NCI-H2227 treated with DMSO at 0.1 percent for 48 hours (cell line): ENCODE data around the gene ARHGAP26.

Experiments
- DNase-seq: peaks from one replicate; lab custom pipeline; 2025; lab: John Stamatoyannopoulos, UW

ARHGAP26 gene

DNA sequence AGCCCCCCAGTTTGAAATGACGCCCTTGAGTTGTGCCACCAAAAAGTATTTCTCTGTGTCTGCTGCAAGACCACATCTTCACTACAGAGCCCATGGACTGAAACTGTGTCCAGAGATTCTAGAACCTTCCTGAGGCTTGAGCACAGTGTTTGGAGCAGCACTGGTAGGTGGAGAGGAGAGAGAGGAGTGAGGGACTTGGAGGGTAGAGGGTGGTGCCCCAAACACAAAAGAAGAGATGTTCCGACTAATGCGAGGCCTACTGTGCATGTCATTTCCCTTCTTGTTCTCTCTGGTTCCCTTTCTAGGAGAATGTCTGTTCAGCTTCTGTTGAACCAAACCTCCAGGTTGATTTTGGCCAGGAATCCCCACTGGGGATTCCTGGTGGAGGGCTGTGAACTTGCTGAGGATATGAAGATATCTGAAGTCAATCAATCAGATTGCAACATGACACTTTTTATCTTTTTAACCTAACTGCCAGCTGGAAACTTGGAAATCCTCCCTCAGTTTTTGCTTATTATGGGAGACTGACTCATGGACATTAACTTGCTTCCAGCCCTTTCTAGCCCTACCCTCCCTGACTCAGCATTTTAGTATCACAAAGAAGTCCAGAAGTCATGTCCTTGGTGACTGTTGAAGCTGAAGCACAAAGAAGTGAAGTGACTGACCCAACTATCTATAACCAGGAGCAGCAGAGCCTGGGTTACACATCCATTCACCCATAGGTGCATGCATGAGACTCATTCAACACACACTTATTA lies 478.8 kb downstream of the ARHGAP26 start:
- no peak for DNase-seq

DNA sequence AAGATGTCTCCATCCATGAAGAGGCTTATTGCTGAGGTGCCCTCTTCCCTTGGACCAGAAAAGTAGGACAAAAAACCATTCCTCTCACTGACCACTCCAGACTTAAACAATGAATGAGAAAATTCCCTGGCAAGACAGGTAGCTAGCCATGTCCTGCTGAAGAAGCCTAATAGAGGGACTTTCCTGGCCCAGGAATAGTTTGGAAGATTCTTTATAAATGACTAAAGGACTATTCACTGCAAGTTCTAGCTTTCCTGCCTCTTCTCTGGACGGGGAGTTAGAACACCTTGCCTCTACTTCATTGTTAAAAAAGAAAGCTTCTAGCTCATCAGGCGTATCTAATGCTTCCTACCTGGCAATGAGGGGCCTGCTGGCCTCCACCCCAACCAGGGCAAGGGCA lies 479.7 kb downstream of the ARHGAP26 start:
- DNase-seq = no peak

DNA sequence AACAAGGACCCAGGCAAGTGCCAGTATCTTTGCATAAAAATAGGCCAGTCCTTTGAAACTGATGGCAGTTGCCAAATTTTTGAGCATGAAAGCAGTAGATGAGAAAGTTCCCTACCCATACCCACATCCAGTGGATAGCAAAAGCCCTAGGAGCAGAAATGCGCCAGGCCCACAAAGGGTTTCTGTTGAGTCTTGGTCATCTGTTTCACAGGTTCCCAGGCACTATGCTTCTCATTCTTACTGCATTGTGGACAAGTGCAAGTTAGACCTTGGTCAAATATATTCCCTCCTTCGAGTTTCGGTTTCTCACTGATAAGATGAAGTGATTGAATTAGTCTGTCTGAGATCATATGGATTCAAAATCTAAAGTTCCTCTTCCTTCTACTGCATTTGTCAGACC lies 481.0 kb downstream of the ARHGAP26 start:
- DNase-seq = no peak

DNA sequence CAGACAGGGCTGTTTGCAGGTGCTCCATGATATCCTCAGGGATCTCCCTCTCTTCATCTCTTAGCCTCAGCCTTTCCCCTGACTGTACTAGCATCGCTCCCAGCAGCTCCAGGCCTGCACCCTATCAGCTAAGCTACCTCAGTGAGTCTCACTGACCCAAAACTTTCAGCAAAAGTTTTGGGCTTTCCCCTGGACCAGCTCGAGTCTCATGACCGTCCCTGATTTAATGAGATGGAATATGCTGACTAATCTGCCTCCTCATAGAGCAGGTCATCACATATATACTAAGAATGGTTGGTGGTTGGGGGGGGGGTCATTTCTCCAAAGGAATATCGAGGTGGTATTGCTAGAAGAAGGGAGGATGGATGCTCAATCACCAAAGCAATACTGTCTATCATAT lies 481.8 kb downstream of the ARHGAP26 start:
- no peak for DNase-seq

DNA sequence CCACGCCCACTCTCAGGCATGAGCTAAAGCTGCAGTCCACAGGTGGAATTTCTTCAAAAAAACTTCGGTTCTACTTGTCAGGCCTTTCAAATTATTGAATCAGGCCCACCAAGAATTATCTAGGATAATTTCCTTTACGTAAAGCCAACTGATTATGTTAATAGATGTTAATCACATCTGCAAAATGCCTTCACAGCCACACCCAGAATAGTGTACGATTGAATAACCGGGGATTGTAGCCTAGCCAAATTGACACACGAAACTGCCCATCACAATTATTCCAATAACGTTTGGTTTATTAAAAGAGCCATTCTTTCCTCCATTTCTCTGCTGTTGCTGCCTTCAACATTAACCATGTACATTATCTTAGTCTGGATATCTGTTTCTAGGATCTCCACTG lies 484.6 kb downstream of the ARHGAP26 start:
- no peak for DNase-seq

DNA sequence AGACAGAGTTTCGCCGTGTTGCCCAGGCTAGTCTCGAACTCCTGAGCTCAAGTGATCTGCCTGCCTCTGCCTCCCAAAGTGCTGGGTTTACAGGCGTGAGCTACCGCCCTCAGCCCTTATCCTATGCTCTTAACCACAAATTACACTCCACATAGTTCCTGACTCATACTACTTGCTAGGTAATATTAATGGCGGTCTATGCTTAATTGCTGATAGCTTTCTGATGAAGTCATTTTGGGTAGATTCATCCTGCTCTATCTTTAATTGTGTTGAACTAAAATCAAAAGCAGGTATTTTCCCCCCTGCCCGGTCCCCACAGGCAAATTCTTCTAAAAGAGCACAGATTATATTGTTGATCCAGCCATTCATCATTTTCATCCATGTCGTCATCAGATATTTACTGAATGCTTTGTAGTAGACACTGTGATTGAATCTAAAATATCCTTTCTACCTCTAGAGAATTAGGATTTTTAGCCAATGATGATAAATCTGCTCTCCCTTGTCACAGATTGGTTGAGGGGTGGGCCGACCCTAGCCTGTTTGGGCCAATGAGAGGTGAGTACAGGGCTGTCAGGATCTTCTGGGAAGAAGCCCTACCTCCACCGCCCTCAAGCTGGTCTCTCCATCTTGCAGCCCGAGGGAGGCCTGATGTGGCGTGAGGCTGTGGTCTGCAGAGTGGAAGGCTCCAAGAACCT lies 488.5 kb downstream of the ARHGAP26 start:
- DNase-seq = no peak

DNA sequence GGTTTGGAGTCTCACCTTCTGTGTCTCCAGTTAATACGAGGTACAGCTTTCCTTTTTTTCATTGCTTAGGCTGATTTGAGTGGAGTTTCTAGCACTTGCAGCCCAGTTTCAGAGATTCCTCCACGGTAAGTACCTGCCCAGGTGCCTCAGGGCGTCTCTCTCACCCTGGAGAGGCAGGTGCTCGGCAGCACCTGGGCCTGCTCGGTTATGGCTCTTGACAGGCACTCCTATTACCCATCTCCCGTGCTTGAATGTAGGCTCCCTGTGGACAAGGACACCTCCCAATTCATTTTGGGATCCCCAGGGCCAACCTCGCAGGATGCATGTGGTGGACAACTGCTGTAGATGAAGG lies 489.1 kb downstream of the ARHGAP26 start:
- no peak for DNase-seq

DNA sequence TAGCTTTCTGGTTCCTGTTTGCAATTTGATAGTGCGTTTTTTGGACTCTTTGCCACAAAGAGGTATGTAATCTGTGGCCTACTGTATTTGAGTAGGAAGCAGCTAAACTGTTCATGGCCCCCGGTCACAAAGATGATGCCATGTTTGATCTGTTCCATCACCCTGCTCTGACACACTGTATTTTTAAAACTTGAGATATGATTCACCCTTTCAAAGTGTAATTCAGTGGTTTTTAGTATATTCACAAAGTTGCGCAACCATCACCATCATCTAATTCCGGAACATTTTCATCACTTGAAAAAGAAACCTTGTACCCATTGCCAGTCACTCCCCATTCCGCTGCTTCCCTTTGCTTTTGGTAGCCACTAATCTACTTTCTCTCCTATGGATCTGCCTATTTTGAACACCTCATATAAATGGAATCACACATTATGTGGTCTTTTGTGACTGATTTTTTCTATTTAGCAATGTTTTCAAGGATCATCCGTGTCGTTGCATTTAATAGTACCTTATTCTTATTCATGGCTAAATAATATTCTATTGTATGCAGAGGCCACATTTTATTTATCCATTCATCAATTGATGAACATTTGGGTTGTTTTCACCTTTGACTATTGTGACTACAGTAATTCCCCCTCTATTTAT lies 491.7 kb downstream of the ARHGAP26 start:
- DNase-seq = no peak

DNA sequence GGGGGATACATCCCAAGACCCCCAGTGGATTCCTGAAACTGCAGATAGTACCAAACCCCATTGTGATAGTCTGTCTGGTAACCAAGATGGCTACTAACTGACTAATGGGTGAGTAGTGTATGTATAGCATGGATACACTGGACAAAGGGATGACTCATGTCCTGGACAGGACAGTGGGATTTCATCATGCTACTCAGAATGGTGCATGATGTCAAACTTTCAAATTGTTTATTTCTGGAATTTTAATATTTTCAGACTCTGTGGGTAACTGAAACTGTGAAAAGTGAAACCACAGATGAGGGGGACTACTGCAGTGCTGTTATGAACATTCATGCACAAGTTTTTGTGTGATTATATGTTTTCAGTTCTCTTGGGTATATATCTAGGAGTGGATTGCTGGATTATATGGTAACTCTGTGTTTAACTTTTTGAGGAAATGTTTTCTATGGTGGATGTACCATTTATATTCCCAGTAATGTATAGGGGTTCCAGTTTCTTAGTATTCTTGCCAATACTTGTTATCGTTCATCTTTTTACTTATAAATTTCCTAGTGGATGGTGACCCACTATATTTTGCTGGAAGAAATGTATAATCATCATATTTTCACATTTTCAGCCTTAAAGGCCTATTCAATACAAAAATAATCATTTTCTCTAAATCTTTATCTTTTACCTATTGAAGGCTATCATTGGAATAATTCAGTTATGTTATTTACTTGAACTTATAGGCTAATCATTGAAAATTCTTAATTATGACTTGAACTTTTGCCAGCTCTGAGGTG lies 492.4 kb downstream of the ARHGAP26 start:
- DNase-seq = no peak

DNA sequence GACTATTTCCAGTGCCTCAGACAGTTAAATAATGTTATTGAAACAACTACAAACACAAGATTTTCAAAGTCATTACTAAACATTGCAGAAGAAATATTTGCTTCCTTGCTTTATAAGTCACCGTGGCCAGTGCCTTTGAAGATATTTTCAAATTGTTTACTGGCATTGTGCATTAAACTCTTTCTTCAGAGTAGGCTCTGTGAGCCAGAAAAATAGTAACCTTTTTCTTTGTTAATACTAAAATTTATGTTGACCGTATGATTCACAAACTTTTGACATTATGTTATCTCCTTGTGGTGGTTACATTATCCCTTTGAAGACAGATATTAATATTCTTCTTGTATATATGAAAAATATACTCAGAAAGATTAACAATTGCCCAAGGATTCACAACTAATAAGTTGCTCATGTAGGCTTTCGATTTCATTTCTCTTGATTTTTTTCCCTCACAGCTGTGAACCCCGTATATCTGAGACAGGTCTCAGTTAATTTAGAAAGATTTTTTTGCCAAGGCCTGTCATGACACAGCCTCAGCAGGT lies 493.2 kb downstream of the ARHGAP26 start:
- no peak for DNase-seq

DNA sequence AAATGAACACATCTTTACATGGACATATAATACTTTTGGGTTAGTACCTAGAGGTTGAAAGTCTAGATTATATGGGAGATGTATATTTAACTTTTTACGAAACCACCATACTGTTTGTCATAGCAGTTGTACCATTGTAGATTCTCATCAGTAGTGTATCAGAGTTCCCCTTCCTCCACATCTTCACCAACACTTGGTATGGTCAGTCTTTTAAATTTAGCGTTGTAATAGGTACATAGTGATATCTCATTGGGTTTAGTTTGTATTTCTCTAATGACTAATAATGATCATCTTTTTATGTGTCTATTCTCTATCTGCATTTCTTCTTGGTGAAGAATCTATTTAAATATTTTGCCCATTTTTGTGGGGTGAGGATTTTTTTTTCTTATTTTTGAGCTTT lies 495.8 kb downstream of the ARHGAP26 start:
- no peak for DNase-seq

DNA sequence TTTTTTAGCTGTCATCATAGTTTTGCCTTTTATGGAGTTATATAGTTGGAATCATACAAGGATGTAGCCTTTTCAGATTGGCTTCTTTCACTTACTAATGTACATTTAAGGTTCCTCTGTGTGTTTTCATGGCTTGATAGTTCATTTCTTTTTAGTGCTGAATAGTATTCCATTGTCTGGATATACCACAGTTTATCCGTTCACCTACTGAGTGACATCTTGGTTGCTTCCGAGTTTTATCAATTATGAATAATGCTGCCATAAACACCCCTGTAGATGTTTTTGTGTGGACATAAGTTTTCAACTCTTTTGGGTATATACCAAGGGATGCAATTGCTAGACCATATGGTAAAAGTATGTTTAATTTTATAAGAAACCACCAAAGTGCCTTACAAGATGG lies 497.0 kb downstream of the ARHGAP26 start:
- DNase-seq = no peak

DNA sequence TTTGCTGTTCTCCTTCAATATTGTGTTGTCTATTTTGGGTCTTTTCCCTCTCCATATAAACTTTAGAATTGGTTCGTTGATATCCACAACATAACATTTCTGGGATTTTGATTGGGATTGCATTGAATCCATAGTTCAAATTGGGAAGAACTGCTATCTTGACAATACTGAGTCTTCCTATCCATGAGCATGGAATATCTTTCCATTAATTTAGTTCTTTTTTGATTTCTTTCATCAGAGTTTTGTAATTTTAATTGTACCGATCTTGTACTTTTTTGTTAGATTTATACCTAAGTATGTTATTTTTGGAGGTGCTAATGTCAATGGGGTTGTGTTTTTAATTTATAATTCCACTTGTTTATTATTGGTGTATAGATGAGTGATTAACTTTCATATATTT lies 498.2 kb downstream of the ARHGAP26 start:
- DNase-seq = no peak

DNA sequence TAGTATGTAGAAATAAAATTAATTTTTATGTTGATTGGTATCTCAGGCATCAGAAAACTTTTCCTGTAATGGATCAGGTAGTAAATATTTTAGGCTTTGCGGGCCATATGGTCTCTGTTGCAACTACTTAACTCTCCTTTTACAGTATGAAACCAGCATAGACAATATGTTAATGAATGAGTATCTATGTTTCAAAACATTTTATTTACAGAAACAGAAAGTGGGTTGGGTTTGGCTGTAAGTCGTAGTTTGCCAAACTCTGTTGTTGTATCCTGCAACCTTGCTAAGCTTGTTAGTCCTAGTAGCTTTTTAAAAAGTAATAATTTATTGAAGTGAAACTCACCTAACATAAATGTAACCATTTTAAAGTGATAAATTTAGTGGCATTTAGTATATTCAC lies 501.3 kb downstream of the ARHGAP26 start:
- DNase-seq = no peak

DNA sequence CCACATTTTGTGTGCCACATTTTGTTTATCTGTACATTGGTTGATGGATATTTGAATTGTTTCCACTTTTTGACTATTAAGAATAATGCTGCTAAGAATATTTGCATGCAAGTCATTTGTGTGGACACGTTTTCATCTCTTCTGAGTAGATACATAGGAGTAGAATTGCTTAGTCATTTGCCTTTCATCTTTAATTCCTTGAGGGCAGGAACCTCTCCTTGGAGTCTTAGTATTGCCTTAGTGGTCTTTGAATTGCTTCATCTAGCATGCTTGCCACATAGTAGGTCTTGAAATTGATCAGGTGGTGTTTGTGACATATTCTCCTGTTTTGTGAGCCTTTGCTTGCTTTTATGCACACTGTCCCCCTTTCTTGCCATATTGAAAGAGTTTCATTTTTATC lies 504.8 kb downstream of the ARHGAP26 start:
- DNase-seq = no peak

DNA sequence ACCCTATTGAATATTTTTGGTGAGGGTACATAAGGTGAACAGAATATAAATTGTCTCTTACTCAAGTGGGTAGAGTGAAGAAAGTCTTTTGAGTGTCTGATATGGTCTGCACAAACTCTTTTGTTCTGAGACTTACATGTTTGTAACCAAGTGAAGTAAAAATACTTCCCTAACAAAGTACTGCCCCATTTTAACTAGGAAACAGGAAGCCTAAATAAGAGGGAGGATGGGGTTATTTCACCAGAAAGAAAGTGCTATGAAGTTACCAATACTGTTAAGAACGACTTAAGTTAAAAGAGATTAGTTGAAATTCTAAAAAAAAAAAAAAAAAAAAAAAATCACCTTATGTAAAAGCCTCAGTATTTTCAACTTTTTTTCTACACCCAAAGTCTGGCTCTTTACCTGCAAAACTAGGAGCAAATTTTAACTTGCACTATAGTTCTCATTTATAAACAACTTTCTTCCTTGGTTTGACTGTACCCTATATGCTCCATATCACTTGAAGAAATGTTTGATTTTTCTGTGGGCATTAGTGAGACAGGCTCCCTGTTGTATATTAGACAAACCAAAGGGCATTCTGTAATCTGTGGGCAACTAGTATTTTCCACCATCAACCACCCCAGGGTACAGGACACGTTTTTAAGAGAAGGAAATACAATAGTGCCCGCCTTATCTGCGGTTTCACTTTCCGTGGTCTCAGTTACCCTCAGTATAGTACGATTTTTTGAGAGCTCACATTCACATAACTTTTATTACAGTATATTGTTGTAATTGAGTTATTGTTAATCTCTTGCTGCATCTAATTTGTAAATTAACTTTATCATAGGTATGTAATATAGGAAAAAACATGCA lies 505.6 kb downstream of the ARHGAP26 start:
- no peak for DNase-seq

DNA sequence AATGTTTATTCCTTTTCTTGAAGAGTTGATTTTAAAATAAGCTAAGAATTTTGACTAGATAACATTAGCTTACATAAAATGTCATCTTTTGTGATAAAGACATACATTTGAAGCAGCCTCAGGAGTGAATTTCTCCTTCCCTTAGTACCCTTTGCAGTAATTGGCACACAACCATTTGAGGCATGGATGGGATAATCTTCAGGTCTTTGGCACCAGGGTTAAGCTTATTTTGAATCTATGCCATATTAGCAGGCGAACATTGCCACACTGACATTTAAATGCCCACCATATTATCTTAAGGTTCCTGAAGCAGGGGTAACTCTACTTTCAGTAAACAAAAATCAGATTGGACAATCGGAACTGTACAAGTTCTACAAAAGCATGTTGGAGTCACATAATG lies 507.4 kb downstream of the ARHGAP26 start:
- DNase-seq = no peak
